A549 (cell line): ENCODE results near the gene FAM163B. TPM values are rescaled to one million over a fixed set of nuclear protein-coding genes. Genes with fewer than 3 reads are reported as not detected.

ENCODE experiments used
- ATAC-seq, 2 experiments: fragments of 200-7000 bp in 1 of 2; fragments of >200 bp in 1 of 2; cut with Nextera tagmentation in 1 of 2; cut with Tn5 transposase in 1 of 2; 3 replicates each; pipeline versions ENCODE4 v1.8.0 to v1.9.1; 2018 to 2020; ENCODE audit warnings: mild to moderate bottlenecking in 1 of 2, moderate library complexity in 1 of 2
- CTCF ChIA-PET: fragments of 300-600 bp; sonication (Branson Sonifier 250); formaldehyde crosslinking; extraction: SDS; loops from one replicate; lab custom pipeline; 2021; ENCODE audit warnings: antibody characterized with exemption, inconsistent platforms; lab: Yijun Ruan, JAX
- POLR2A ChIA-PET: fragments of 350-600 bp; formaldehyde crosslinking; extraction: SDS; loops from one replicate; lab custom pipeline; 2021; ENCODE audit warnings: antibody characterized with exemption, inconsistent platforms; lab: Yijun Ruan, JAX
- DNase-seq, 2 experiments: peaks; one replicate each; pipeline versions ENCODE4 v3.0.0 to v3.0.0-alpha.2; 2011 to 2016; ENCODE audit warnings: low read depth in 1 of 2, low spot score in 1 of 2
- FAIRE-seq: peaks from 2 replicates; lab custom pipeline; 2011; peaks lifted over from hg19 to GRCh38; lab: Jason Lieb, UNC
- H3K27ac ChIP-seq, 2 experiments: fragments of >200 bp; sonication (Bioruptor Twin); formaldehyde crosslinking; 3 replicates each; pipeline ENCODE4 v1.5.1; 2016 to 2017
- H3K4me1 ChIP-seq: fragments of >200 bp; sonication (Bioruptor Twin); formaldehyde crosslinking; 3 replicates; pipeline ENCODE4 v1.6.1; 2016
- H3K4me2 ChIP-seq: fragments of >200 bp; sonication (Bioruptor Twin); formaldehyde crosslinking; 3 replicates; pipeline ENCODE4 v1.6.1; 2016
- H3K4me3 ChIP-seq: fragments of >200 bp; sonication (Bioruptor Twin); formaldehyde crosslinking; 3 replicates; pipeline ENCODE4 v1.5.1; 2016
- H3K9me3 ChIP-seq: fragments of >200 bp; sonication (Bioruptor Twin); formaldehyde crosslinking; 3 replicates; pipeline ENCODE4 v1.6.1; 2016
- ATOH8 ChIP-seq: fragments of 250-450 bp; sonication (Bioruptor Pico); IDR thresholded peaks from 2 replicates; pipeline ENCODE4 v1.5.0; 2020; ENCODE audit warnings: low read depth, mild to moderate bottlenecking, moderate library complexity
- BHLHE40 ChIP-seq: IDR thresholded peaks from 2 replicates; pipeline ENCODE4 v1.6.1; 2012; ENCODE audit warnings: low read depth, low read length, inconsistent platforms
- CTCF ChIP-seq: fragments of >200 bp; sonication (Bioruptor Twin); formaldehyde crosslinking; IDR thresholded peaks from 3 replicates; pipeline ENCODE4 v1.5.1; 2016
- EP300 ChIP-seq, 2 experiments: fragments of >200 bp; sonication (Bioruptor Twin); formaldehyde crosslinking; IDR thresholded peaks; 2 replicates in 1 of 2; 3 replicates in 1 of 2; pipeline ENCODE4 v1.6.1; 2016 to 2017
- ESRRA ChIP-seq: fragments of 150-350 bp; IDR thresholded peaks from 2 replicates; pipeline ENCODE4 v1.6.1; 2014; ENCODE audit warnings: mild to moderate bottlenecking, low read length, borderline replicate concordance
- FOSB ChIP-seq: fragments of 250-450 bp; sonication (Bioruptor Pico); IDR thresholded peaks from 2 replicates; pipeline ENCODE4 v1.5.0; 2020; ENCODE audit warnings: mild to moderate bottlenecking, moderate library complexity
- FOSL2 ChIP-seq, 2 experiments: fragments of 450-650 bp in 1 of 2; fragments of >200 bp in 1 of 2; sonication (Bioruptor Twin) in 1 of 2; formaldehyde crosslinking; IDR thresholded peaks; 2 replicates each; pipeline versions ENCODE4 v1.5.0 to v1.6.1; 2016 to 2020; ENCODE audit warnings: mild to moderate bottlenecking in 1 of 2, moderate library complexity in 1 of 2
- FOXS1 ChIP-seq: fragments of 250-450 bp; sonication (Bioruptor Pico); IDR thresholded peaks from 2 replicates; pipeline ENCODE4 v1.5.0; 2020; ENCODE audit warnings: mild to moderate bottlenecking, moderate library complexity
- HOXB5 ChIP-seq: fragments of 250-450 bp; sonication (Bioruptor Pico); IDR thresholded peaks from 2 replicates; pipeline ENCODE4 v1.5.0; 2020; ENCODE audit warnings: mild to moderate bottlenecking, moderate library complexity
- KDM1A ChIP-seq: fragments of 200-600 bp; sonication (generic); IDR thresholded peaks from 2 replicates; pipeline ENCODE4 v1.6.1; 2016; ENCODE audit warnings: low read depth, mild to moderate bottlenecking
- KDM5A ChIP-seq: fragments of 200-600 bp; sonication (generic); IDR thresholded peaks from 2 replicates; pipeline ENCODE4 v1.6.1; 2016; ENCODE audit warnings: antibody characterized with exemption, mild to moderate bottlenecking
- NR3C1 ChIP-seq: fragments of >200 bp; sonication (Bioruptor Twin); formaldehyde crosslinking; IDR thresholded peaks from 3 replicates; pipeline ENCODE4 v1.6.1; 2017
- PHF8 ChIP-seq: fragments of 200-600 bp; sonication (generic); IDR thresholded peaks from 2 replicates; pipeline ENCODE4 v1.6.1; 2016; ENCODE audit warnings: low read depth, mild to moderate bottlenecking, antibody characterized with exemption, moderate library complexity, borderline replicate concordance
- POLR2A ChIP-seq: IDR thresholded peaks from 2 replicates; pipeline ENCODE4 v1.6.1; 2012; ENCODE audit warnings: mild to moderate bottlenecking, low read length
- POLR2AphosphoS2 ChIP-seq: conservative IDR thresholded peaks from 2 replicates; pipeline ENCODE4 v1.6.1; 2012; ENCODE audit warnings: low read length, improper control_type of control experiment, inconsistent platforms
- RARB ChIP-seq: fragments of 250-450 bp; sonication (Bioruptor Pico); IDR thresholded peaks from 2 replicates; pipeline ENCODE4 v1.8.0; 2021; ENCODE audit warnings: mild to moderate bottlenecking, moderate library complexity
- SREBF2 ChIP-seq: fragments of 450-650 bp; IDR thresholded peaks from 2 replicates; pipeline ENCODE4 v1.6.1; 2014; ENCODE audit warnings: mild to moderate bottlenecking, moderate library complexity
- ZSCAN20 ChIP-seq: fragments of 250-450 bp; sonication (Bioruptor Pico); IDR thresholded peaks from 2 replicates; pipeline ENCODE4 v1.8.0; 2022; ENCODE audit warnings: mild to moderate bottlenecking, moderate library complexity
- WGBS: methylation state at CpG from one replicate; pipeline ENCODE4 v1.1.6; 2017; ENCODE audit errors: missing lambda C conversion rate; 5-methylcytosine and 5-hydroxymethylcytosine counted together
- polyA plus RNA-seq, 4 experiments: library from polyadenylated mRNA; depleted of rRNA in 3 of 4; stranded (reverse); fragments of >200 nt; fragmentation: RNase III in 1 of 4; extraction: RNeasy Plus Mini Kit Qiagen cat#74134 plus additional on column Dnase treatment in 1 of 4; gene quantifications; 2 replicates in 3 of 4; 3 replicates in 1 of 4; pipeline ENCODE4 v1.2.3, GENCODE V29; 2011 to 2017
- TF ChIP-seq, protein P1 (sequence below): fragments of 200-600 bp; sonication (generic); IDR thresholded peaks from 2 replicates; pipeline ENCODE4 v1.6.1; 2016; ENCODE audit warnings: antibody characterized with exemption, mild to moderate bottlenecking, moderate library complexity

Gene FAM163B
- polyA plus RNA-seq, 2 of the 4 experiments (the other 2 are of a cell fraction), result not detected

DNA sequence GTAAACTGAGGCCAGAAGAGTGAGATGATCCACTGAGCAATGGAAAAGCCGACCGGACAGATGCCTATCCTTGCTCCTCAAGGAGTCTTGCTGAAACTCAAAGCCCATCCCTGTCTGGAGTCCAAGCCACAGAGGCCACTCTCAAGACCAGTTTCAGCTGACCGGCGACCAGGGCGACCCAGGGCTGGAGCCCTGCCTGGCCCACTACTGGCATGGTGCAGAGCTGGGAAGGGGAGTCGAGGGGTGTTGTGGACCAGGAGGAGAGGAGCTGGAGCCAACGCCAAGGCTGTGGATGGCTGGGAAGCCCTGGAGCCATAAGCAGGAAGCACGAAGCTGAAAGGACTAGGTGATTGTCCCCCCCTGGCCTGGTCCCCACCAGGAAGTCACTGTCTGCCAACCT, 22.1 kb downstream of the FAM163B start:
- Histone ChIP-seq H3K4me3 (no peak overlapping the region), H3K4me2 (no peak overlapping the region), H3K9me3 (0 out of 3 replicates have a peak, but pooled peaks cover 9% of the 10 kb centered on the region), H3K27ac (no peak overlapping the region), H3K4me1 (no peaks in the 10 kb centered on the region)
- no peak for DNase-seq
- no peak for FAIRE-seq
- ChIA-PET POLR2A (no interaction called here), CTCF (interaction anchor here (0.6 to 1.4 kb wide), 2 partner anchors 139 to 149 kb away, joined by 3 to 5 read pairs; no protein-coding TSS in a partner anchor)
- no peak for ATAC-seq
- 50% methylated on average over 8 of the region's 8 CpGs for WGBS
- TF ChIP-seq EP300 (IDR thresholded peaks at IDR 0.05) (no peak), SREBF2 (no peak), ATOH8 (CRISPR knock-in tag) (no peak), FOSL2 (IDR thresholded peaks at IDR 0.05) (no peak), FOSL2 (CRISPR knock-in tag; IDR thresholded peaks at IDR 0.05) (no peak)

DNA sequence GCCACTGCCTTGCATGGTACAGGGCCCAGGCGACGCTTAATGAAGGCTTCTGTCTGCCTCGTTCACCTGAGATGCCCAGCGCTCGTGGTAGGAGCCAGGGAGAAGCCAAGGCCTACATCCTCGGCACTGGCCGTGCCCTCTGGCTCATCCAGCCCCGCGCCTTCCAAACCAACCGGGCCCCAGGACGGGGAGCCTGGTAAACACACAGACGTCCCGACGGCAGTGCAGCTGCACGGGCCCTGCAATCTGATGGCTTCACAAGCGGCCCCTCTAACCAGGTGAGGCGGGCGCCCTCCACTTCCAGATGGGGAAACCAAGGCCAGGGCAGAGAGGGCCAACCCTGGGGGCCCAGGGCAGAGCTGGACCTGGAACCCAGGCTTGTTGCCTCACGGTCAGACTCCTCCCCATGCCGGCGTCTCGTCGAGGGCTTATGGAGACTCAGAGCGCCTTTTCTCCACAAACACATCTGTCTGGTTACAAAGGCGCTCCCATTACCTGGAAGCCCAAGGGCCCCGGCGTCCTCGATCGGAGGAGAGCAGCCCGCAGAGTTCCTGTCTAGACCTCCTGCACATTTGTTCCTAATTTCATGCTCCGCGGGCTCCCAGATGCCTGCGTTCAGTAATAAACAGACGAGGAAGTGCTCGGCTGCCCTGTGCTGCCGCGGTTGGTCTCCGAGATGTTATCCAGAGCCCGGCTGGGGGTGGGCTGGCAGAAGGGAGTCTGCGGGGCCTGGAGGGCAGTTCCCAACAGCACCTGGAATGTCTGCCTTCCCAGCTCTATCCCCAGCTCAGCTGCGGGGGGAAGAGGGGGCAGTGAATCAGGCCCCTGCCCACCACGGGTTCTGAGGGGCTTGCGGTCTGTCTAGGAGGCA, 23.5 kb downstream of the FAM163B start:
- H3K9me3 ChIP-seq, result 0 out of 3 replicates have a peak, but pooled peaks cover 9% of the 10 kb centered on the region
- H3K27ac ChIP-seq, result no peak overlapping the region
- TF ChIP-seq NR3C1 (no peak), ZSCAN20 (no peak), ESRRA (no peak), RARB (CRISPR knock-in tag) (no peak), KDM5A (no peak), SREBF2 (no peak), BHLHE40 (no peak), KDM1A (no peak), PHF8 (no peak), POLR2AphosphoS2 (no peak), FOSB (no peak), HOXB5 (no peak), POLR2A (no peak), FOXS1 (CRISPR knock-in tag) (no peak), CTCF (no peak)
- TF ChIP-seq, protein P1, sequence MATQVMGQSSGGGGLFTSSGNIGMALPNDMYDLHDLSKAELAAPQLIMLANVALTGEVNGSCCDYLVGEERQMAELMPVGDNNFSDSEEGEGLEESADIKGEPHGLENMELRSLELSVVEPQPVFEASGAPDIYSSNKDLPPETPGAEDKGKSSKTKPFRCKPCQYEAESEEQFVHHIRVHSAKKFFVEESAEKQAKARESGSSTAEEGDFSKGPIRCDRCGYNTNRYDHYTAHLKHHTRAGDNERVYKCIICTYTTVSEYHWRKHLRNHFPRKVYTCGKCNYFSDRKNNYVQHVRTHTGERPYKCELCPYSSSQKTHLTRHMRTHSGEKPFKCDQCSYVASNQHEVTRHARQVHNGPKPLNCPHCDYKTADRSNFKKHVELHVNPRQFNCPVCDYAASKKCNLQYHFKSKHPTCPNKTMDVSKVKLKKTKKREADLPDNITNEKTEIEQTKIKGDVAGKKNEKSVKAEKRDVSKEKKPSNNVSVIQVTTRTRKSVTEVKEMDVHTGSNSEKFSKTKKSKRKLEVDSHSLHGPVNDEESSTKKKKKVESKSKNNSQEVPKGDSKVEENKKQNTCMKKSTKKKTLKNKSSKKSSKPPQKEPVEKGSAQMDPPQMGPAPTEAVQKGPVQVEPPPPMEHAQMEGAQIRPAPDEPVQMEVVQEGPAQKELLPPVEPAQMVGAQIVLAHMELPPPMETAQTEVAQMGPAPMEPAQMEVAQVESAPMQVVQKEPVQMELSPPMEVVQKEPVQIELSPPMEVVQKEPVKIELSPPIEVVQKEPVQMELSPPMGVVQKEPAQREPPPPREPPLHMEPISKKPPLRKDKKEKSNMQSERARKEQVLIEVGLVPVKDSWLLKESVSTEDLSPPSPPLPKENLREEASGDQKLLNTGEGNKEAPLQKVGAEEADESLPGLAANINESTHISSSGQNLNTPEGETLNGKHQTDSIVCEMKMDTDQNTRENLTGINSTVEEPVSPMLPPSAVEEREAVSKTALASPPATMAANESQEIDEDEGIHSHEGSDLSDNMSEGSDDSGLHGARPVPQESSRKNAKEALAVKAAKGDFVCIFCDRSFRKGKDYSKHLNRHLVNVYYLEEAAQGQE, result no peak
- 71% methylated on average over 30 of the region's 43 CpGs for WGBS
- FAIRE-seq (no peak), ATAC-seq (no peak), DNase-seq (no peak)
- ChIA-PET CTCF (interaction anchor here (1.4 to 1.5 kb wide), 2 partner anchors 87 to 141 kb away, joined by 3 read pairs; no protein-coding TSS in a partner anchor), POLR2A (no interaction called here)
- H3K4me1 ChIP-seq, result no peaks in the 10 kb centered on the region
- no peak overlapping the region for H3K4me2 ChIP-seq
- no peak overlapping the region for H3K4me3 ChIP-seq
